Liver (tissue), 9 donors: Measurements from ENCODE around the gene GHR. TPM values are rescaled to one million over a fixed set of nuclear protein-coding genes. Genes with fewer than 3 reads are reported as not detected.

ENCODE experiments used
- DNase-seq: peaks from one replicate; pipeline ENCODE4 v3.0.0-alpha.2; 2017; ENCODE audit warnings: low spot score
- H3K27ac ChIP-seq, 2 donors: one replicate each; pipeline ENCODE4 v1.7.0; 2013; ENCODE audit warnings: inconsistent platforms in 2 of 2, low read length in 2 of 2, control low read depth in 1 of 2, low read depth in 1 of 2, mild to moderate bottlenecking in 1 of 2
- H3K27me3 ChIP-seq, 4 donors: one replicate each; pipeline versions ENCODE4 v1.6.1 to v1.7.0; 2013; ENCODE audit warnings: low read length in 3 of 4, inconsistent platforms in 1 of 4, mild to moderate bottlenecking in 1 of 4, moderate library complexity in 1 of 4; ENCODE audit not compliant: control insufficient read depth in 4 of 4, insufficient read depth in 4 of 4
- H3K36me3 ChIP-seq, 4 donors: one replicate each; pipeline versions ENCODE4 v1.6.1 to v1.7.0; 2013; ENCODE audit warnings: low read length in 3 of 4, mild to moderate bottlenecking in 3 of 4, low read depth in 1 of 4, moderate library complexity in 1 of 4; ENCODE audit not compliant: control insufficient read depth in 4 of 4, insufficient read depth in 3 of 4
- H3K4me1 ChIP-seq, 4 donors: one replicate each; pipeline versions ENCODE4 v1.6.1 to v1.7.0; 2013; ENCODE audit warnings: low read length in 3 of 4, mild to moderate bottlenecking in 3 of 4, moderate library complexity in 1 of 4; ENCODE audit not compliant: control insufficient read depth in 4 of 4, insufficient read depth in 4 of 4
- H3K4me3 ChIP-seq, 3 donors: one replicate each; pipeline versions ENCODE4 v1.6.1 to v1.7.0; 2013; ENCODE audit warnings: low read length in 3 of 3, control low read depth in 1 of 3, low read depth in 1 of 3, mild to moderate bottlenecking in 1 of 3
- H3K9ac ChIP-seq, 2 donors: one replicate each; pipeline ENCODE4 v1.7.0; 2013; ENCODE audit warnings: low read length in 2 of 2, mild to moderate bottlenecking in 2 of 2, moderate library complexity in 2 of 2, control low read depth in 1 of 2, low read depth in 1 of 2
- H3K9me3 ChIP-seq, 4 donors: one replicate each; pipeline versions ENCODE4 v1.6.1 to v1.7.0; 2013; ENCODE audit warnings: low read length in 3 of 4; ENCODE audit not compliant: control insufficient read depth in 4 of 4
- EGR1 ChIP-seq, 2 donors: IDR thresholded peaks; 2 replicates each; pipeline ENCODE4 v1.6.1; 2016 to 2018; ENCODE audit warnings: antibody characterized with exemption in 2 of 2, low read depth in 2 of 2
- GABPA ChIP-seq, 2 donors: IDR thresholded peaks in 1 of 2; conservative IDR thresholded peaks in 1 of 2; 2 replicates each; pipeline ENCODE4 v1.6.1; 2016; ENCODE audit warnings: antibody characterized with exemption in 2 of 2, mild to moderate bottlenecking in 1 of 2, moderate library complexity in 1 of 2
- HNF4A ChIP-seq, 2 donors: conservative IDR thresholded peaks; 2 replicates each; pipeline ENCODE4 v1.6.1; 2016; ENCODE audit warnings: antibody characterized with exemption in 2 of 2, mild to moderate bottlenecking in 2 of 2
- HNF4G ChIP-seq: IDR thresholded peaks from 2 replicates; pipeline ENCODE4 v1.6.1; 2016; ENCODE audit warnings: antibody characterized with exemption
- JUND ChIP-seq, 2 donors: IDR thresholded peaks; 2 replicates each; pipeline ENCODE4 v1.6.1; 2016; ENCODE audit warnings: antibody characterized with exemption in 2 of 2
- NR2F2 ChIP-seq: IDR thresholded peaks from 2 replicates; pipeline ENCODE4 v1.6.1; 2016; ENCODE audit warnings: antibody characterized with exemption
- RAD21 ChIP-seq, 2 donors: IDR thresholded peaks; 2 replicates each; pipeline ENCODE4 v1.6.1; 2016; ENCODE audit warnings: antibody characterized with exemption in 2 of 2, mild to moderate bottlenecking in 2 of 2
- SP1 ChIP-seq: IDR thresholded peaks from 2 replicates; pipeline ENCODE4 v1.6.1; 2018; ENCODE audit warnings: antibody characterized with exemption, mild to moderate bottlenecking
- TAF1 ChIP-seq: conservative IDR thresholded peaks from 2 replicates; pipeline ENCODE4 v1.6.1; 2016; ENCODE audit warnings: antibody characterized with exemption, mild to moderate bottlenecking
- WGBS: extraction: QIAGEN DNeasy Blood & Tissue Kit; methylation state at CpG from one replicate; pipeline ENCODE4 v1.1.7; 2013; 5-methylcytosine and 5-hydroxymethylcytosine counted together
- polyA plus RNA-seq, 2 donors: library from polyadenylated mRNA; stranded (reverse) in 1 of 2; unstranded in 1 of 2; fragments of 200-250 nt in 1 of 2; fragments of >200 nt in 1 of 2; fragmentation: Nextera tagmentation in 1 of 2; extraction: Ambion mirVana in 1 of 2; gene quantifications; one replicate each; pipeline versions ENCODE4 v1.2.1 to v1.2.3, GENCODE V29; 2013 to 2015
- total RNA-seq, 2 donors: library from RNA; depleted of rRNA; stranded (reverse); fragments of >200 nt; gene quantifications; one replicate each; pipeline ENCODE4 v1.2.3, GENCODE V29; 2014
- TF ChIP-seq, protein P1 (sequence below): IDR thresholded peaks from 2 replicates; pipeline ENCODE4 v1.6.1; 2016; ENCODE audit warnings: antibody characterized with exemption, mild to moderate bottlenecking
- TF ChIP-seq, protein P2 (sequence below): IDR thresholded peaks from 2 replicates; pipeline ENCODE4 v1.6.1; 2016; ENCODE audit warnings: antibody characterized with exemption
- TF ChIP-seq, protein P3 (sequence below): fragments of 150-350 bp; IDR thresholded peaks from 2 replicates; pipeline ENCODE4 v1.5.1; 2017; ENCODE audit warnings: improper control_type of control experiment, low read depth, low read length; ENCODE audit not compliant: missing input control
- TF ChIP-seq, protein P4 (sequence below): IDR thresholded peaks from 2 replicates; pipeline ENCODE4 v1.6.1; 2016; ENCODE audit warnings: antibody characterized with exemption
- donor health status: healthy.
- donor health status: healthy.
- donor health status: healthy.
- donor health status: healthy.
- donor health status: healthy.

Gene GHR
- total and polyA plus RNA-seq, 4 donors = 6.6 to 104 (median 20.9) TPM

DNA sequence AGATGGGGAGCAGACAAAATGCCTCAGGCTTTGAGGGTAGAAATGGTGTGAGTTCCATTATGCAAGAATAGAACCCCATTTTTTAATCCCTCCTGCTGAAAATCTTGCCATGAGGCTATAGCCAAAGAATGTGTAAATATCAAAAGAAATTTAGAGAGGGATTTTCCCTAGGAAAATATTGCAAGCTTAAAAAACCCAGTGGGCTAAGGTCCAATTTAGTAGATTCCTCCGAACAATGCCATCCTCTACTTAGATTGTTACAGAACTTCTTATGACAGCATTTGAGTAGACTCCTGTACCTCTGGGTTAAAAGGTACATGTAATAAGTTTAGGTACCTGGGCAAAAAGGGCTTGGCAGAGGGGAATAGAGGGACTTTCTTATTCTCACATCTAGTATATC is 138.4 kb downstream of the GHR start:
- Histone ChIP-seq H3K9ac (no peak overlapping the region), H3K4me3 (no peak overlapping the region), H3K27me3 (no peaks in the 10 kb centered on the region), H3K4me1 (peaks cover 7 to 72% (median 67%) of the 10 kb centered on the region in 4 donors), H3K36me3 (peaks cover 0 to 6% (median 1%) of the 10 kb centered on the region in 4 donors), H3K9me3 (no peaks in the 10 kb centered on the region), H3K27ac (peak overlapping the region; percentile 33 to 51)
- 35% methylated on average over 1 of the region's 1 CpG for WGBS
- no peak for TF ChIP-seq SP1
- TF ChIP-seq HNF4G = no peak
- TF ChIP-seq HNF4A (conservative IDR thresholded peaks at IDR 0.05) = peak in 1 of 2 donors; percentile 32
- TF ChIP-seq, protein P1, sequence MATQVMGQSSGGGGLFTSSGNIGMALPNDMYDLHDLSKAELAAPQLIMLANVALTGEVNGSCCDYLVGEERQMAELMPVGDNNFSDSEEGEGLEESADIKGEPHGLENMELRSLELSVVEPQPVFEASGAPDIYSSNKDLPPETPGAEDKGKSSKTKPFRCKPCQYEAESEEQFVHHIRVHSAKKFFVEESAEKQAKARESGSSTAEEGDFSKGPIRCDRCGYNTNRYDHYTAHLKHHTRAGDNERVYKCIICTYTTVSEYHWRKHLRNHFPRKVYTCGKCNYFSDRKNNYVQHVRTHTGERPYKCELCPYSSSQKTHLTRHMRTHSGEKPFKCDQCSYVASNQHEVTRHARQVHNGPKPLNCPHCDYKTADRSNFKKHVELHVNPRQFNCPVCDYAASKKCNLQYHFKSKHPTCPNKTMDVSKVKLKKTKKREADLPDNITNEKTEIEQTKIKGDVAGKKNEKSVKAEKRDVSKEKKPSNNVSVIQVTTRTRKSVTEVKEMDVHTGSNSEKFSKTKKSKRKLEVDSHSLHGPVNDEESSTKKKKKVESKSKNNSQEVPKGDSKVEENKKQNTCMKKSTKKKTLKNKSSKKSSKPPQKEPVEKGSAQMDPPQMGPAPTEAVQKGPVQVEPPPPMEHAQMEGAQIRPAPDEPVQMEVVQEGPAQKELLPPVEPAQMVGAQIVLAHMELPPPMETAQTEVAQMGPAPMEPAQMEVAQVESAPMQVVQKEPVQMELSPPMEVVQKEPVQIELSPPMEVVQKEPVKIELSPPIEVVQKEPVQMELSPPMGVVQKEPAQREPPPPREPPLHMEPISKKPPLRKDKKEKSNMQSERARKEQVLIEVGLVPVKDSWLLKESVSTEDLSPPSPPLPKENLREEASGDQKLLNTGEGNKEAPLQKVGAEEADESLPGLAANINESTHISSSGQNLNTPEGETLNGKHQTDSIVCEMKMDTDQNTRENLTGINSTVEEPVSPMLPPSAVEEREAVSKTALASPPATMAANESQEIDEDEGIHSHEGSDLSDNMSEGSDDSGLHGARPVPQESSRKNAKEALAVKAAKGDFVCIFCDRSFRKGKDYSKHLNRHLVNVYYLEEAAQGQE = no peak
- TF ChIP-seq, protein P2, sequence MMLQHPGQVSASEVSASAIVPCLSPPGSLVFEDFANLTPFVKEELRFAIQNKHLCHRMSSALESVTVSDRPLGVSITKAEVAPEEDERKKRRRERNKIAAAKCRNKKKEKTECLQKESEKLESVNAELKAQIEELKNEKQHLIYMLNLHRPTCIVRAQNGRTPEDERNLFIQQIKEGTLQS = no peak
- no peak for TF ChIP-seq JUND (IDR thresholded peaks at IDR 0.05)
- TF ChIP-seq TAF1 = no peak
- DNase-seq = no peak

DNA sequence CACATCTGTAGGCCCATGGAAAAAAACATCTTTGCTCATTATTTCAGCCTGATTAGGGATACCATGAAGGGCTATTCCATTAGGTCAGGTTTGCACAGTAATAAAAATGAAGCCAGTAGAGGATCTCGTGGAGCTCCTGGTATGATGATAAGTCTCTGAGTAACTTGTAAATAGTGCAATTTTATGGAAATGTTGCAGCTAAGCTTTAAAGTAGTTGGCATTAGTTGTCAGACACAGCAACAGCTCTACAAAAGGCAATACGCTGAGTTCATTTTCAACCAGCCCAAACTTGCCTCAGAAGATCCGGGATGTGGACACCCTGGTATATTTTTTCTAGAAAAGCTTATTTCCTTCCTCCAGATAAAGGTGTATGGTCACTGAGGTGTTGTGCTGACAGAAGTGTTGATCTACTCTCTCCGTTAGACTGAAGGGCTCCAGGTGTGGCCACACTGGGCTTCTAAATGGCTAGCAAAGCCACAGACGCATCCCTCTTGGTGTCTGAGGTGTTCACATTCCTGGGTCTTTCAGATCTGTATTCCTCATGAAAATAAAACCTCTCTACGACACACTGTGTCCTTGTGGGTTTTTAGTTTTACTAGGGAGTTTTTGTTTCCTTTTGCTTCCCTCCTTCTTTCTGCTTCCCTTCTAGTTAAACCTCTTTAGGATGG is 141.6 kb downstream of the GHR start:
- Histone ChIP-seq H3K27me3 (no peaks in the 10 kb centered on the region), H3K4me3 (no peak overlapping the region), H3K9me3 (no peaks in the 10 kb centered on the region), H3K4me1 (peaks cover 7 to 79% (median 72%) of the 10 kb centered on the region in 4 donors), H3K36me3 (peaks cover 0 to 6% (median 1%) of the 10 kb centered on the region in 4 donors), H3K27ac (peak overlapping the region; percentile 26 to 36), H3K9ac (no peak overlapping the region)
- 83% methylated on average over 6 of the region's 6 CpGs for WGBS
- DNase-seq = no peak
- TF ChIP-seq GABPA (IDR thresholded peaks at IDR 0.05 in 1 of 2, conservative IDR thresholded peaks at IDR 0.05 in 1 of 2) = no peak
- TF ChIP-seq, protein P3, sequence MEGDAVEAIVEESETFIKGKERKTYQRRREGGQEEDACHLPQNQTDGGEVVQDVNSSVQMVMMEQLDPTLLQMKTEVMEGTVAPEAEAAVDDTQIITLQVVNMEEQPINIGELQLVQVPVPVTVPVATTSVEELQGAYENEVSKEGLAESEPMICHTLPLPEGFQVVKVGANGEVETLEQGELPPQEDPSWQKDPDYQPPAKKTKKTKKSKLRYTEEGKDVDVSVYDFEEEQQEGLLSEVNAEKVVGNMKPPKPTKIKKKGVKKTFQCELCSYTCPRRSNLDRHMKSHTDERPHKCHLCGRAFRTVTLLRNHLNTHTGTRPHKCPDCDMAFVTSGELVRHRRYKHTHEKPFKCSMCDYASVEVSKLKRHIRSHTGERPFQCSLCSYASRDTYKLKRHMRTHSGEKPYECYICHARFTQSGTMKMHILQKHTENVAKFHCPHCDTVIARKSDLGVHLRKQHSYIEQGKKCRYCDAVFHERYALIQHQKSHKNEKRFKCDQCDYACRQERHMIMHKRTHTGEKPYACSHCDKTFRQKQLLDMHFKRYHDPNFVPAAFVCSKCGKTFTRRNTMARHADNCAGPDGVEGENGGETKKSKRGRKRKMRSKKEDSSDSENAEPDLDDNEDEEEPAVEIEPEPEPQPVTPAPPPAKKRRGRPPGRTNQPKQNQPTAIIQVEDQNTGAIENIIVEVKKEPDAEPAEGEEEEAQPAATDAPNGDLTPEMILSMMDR = no peak
- no peak for TF ChIP-seq HNF4A (conservative IDR thresholded peaks at IDR 0.05)

DNA sequence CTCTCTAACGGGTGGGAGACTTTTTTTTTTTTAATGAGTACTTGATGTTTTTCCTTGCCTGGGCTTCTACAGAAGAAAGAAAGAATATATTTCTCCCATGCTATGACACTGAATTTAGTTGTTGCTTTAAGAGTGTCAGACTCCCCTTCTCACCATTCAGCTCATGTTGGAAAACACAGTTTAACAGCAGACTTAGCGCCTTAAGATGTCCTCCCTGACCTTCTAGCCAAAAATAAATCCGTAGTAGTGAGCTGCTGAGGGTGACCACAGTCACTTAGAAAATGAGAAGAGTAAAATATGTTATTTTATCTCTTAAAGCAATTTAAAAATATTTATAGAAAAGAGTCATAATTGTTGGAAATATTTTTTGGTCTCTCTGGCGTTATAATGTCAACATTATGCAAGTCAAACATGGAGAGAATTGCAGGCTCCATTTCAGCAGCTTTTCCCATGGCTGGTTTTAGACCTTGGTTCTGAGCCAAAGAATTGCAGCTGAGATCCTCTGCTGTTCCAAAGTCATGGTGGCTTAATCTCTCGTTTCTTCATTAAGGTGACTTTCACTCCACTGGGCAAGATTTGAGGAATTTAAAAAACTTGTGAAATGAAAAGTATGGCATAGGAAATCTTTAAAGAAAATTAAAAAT is 143.5 kb downstream of the GHR start:
- Histone ChIP-seq H3K9me3 (no peaks in the 10 kb centered on the region), H3K4me3 (no peak overlapping the region), H3K4me1 (peaks cover 11 to 83% (median 78%) of the 10 kb centered on the region in 4 donors), H3K9ac (no peak overlapping the region), H3K27me3 (no peaks in the 10 kb centered on the region), H3K36me3 (peaks cover 0 to 6% (median 1%) of the 10 kb centered on the region in 4 donors), H3K27ac (peak overlapping the region; percentile 26 to 43)
- WGBS = 30% methylated on average over 5 of the region's 5 CpGs
- no peak for DNase-seq
- peak in 1 of 2 donors; percentile 23 for TF ChIP-seq JUND (IDR thresholded peaks at IDR 0.05)
- TF ChIP-seq NR2F2 = no peak
- TF ChIP-seq, protein P4, sequence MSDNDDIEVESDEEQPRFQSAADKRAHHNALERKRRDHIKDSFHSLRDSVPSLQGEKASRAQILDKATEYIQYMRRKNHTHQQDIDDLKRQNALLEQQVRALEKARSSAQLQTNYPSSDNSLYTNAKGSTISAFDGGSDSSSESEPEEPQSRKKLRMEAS = no peak
- TF ChIP-seq, protein P1 = peak; percentile 45
- TF ChIP-seq, protein P3 = no peak
- TF ChIP-seq SP1 = no peak
- peak in 1 of 2 donors; percentile 34 for TF ChIP-seq EGR1 (IDR thresholded peaks at IDR 0.05; ENCODE audit: low read depth in 2 of 2)
- TF ChIP-seq RAD21 (IDR thresholded peaks at IDR 0.05) = peak; percentile 29 to 46
